ENCODE data around the gene FLVCR1. TPM values are rescaled to one million over a fixed set of nuclear protein-coding genes. Genes with fewer than 3 reads are reported as not detected.

FLVCR1 gene
- total and polyA plus RNA-seq, 9 of the 15 experiments (the other 6 are each of a cell fraction or from before 2014, with no cell fraction given) = 5.2 to 18.0 (median 12.5) TPM

DNA sequence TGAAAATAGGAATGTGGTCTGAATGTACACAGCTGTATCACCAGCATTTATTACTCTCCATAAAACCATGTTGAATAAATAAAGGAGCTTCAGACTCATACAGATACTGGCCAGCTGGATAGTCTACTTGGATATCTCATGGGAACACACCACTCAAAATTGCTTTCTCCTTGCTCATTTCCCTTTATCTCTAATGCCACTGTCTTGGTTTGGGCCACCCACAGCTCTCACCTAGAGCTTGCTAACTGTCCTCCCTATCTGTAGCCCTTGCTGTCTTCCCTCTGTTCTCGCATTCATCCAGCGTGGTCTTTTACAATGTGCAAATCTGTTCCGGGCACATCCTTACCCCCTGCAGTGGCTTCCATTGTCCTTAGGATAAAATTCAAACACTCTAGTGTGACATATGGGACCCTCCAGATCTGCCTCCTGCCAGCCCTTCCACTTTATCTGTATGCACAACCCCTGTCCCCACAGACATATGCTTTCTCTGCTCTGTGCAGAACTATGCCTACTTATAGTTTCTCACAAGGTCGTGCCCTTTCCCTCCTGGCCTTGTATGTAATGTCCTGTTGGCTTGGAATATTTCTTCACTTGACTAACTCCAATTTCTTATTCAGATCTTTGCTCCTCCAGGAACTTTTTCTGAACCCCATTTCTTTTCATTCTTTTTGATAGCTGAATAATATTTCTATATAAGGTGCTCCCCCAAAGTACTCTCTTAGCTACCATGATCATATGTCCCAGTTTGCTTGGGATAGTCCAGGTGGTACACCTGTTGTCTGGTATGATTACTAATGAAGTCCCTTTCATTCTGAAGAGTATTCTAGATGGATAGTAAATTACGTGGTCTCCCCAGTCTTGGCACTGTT is 2.9 kb downstream of the FLVCR1 start (continued):
- no peak for TF ChIP-seq ZNF253 (CRISPR knock-in tag; conservative IDR thresholded peaks at IDR 0.05)
- TF ChIP-seq MTA1 (IDR thresholded peaks at IDR 0.05; ENCODE audit: borderline replicate concordance) = peak; percentile 70
- peak; percentile 96 for TF ChIP-seq HDAC2 (IDR thresholded peaks at IDR 0.05)
- TF ChIP-seq TCFL5 (CRISPR knock-in tag; conservative IDR thresholded peaks at IDR 0.05) = no peak
- peak; percentile 75 for TF ChIP-seq KHSRP (IDR thresholded peaks at IDR 0.05)
- TF ChIP-seq SMAD3 (CRISPR knock-in tag; conservative IDR thresholded peaks at IDR 0.05) = peak; percentile 79
- peak; percentile 80 for TF ChIP-seq JUND (IDR thresholded peaks at IDR 0.05; ENCODE audit: borderline replicate concordance, low read depth, low read length)
- TF ChIP-seq JUND (tag; IDR thresholded peaks at IDR 0.05; ENCODE audit: borderline replicate concordance, low read depth, low read length) = peak; percentile 83; the same call in 2 of the 3 replicates
- no peak for TF ChIP-seq RBM14 (IDR thresholded peaks at IDR 0.05; ENCODE audit: borderline replicate concordance, insufficient read depth, low read depth, low read length)
- no peak for TF ChIP-seq HNRNPUL1 (IDR thresholded peaks at IDR 0.05; ENCODE audit: low read length)
- TF ChIP-seq ZNF778 (CRISPR knock-in tag; IDR thresholded peaks at IDR 0.05) = no peak
- TF ChIP-seq ZNF197 (CRISPR knock-in tag; IDR thresholded peaks at IDR 0.05; ENCODE audit: low read depth) = no peak
- TF ChIP-seq, protein P1, sequence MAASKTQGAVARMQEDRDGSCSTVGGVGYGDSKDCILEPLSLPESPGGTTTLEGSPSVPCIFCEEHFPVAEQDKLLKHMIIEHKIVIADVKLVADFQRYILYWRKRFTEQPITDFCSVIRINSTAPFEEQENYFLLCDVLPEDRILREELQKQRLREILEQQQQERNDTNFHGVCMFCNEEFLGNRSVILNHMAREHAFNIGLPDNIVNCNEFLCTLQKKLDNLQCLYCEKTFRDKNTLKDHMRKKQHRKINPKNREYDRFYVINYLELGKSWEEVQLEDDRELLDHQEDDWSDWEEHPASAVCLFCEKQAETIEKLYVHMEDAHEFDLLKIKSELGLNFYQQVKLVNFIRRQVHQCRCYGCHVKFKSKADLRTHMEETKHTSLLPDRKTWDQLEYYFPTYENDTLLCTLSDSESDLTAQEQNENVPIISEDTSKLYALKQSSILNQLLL (CRISPR knock-in tag; IDR thresholded peaks at IDR 0.05; ENCODE audit: borderline replicate concordance) = no peak
- TF ChIP-seq GABPB1 (CRISPR knock-in tag; IDR thresholded peaks at IDR 0.05) = no peak
- TF ChIP-seq, protein P2, sequence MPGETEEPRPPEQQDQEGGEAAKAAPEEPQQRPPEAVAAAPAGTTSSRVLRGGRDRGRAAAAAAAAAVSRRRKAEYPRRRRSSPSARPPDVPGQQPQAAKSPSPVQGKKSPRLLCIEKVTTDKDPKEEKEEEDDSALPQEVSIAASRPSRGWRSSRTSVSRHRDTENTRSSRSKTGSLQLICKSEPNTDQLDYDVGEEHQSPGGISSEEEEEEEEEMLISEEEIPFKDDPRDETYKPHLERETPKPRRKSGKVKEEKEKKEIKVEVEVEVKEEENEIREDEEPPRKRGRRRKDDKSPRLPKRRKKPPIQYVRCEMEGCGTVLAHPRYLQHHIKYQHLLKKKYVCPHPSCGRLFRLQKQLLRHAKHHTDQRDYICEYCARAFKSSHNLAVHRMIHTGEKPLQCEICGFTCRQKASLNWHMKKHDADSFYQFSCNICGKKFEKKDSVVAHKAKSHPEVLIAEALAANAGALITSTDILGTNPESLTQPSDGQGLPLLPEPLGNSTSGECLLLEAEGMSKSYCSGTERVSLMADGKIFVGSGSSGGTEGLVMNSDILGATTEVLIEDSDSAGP (CRISPR knock-in tag; IDR thresholded peaks at IDR 0.05) = no peak
- TF ChIP-seq DMBX1 (CRISPR knock-in tag; IDR thresholded peaks at IDR 0.05; ENCODE audit: borderline replicate concordance) = peak; percentile 92
- TF ChIP-seq CC2D1A (IDR thresholded peaks at IDR 0.05) = peak; percentile 97
- TF ChIP-seq HMG20B (CRISPR knock-in tag; IDR thresholded peaks at IDR 0.05) = no peak
- TF ChIP-seq MYNN (IDR thresholded peaks at IDR 0.05) = peak; percentile 91
- TF ChIP-seq MYNN (CRISPR knock-in tag; IDR thresholded peaks at IDR 0.05) = no peak
- TF ChIP-seq MIER1 (IDR thresholded peaks at IDR 0.05; ENCODE audit: low read depth) = peak; percentile 43; the same call in 1 of the 2 replicates
- peak; percentile 77; the same call in 1 of the 2 replicates for TF ChIP-seq NFATC3 (IDR thresholded peaks at IDR 0.05)
- TF ChIP-seq NCOA4 (IDR thresholded peaks at IDR 0.05; ENCODE audit: partially characterized antibody) = peak; percentile 86
- peak; percentile 97 for TF ChIP-seq GATA2 (CRISPR knock-in tag; IDR thresholded peaks at IDR 0.05)
- TF ChIP-seq NKRF (IDR thresholded peaks at IDR 0.05; ENCODE audit: borderline replicate concordance) = no peak
- no peak for TF ChIP-seq CHD2 (IDR thresholded peaks at IDR 0.05; ENCODE audit: low read depth, low read length)
- TF ChIP-seq ZNF717 (CRISPR knock-in tag; IDR thresholded peaks at IDR 0.05) = no peak
